ENCODE data around the gene SPOCK1.

- TF ChIP-seq CTCF (IDR thresholded peaks at IDR 0.05 in 2 of 3, conservative IDR thresholded peaks at IDR 0.05 in 1 of 3; ENCODE audit: insufficient read depth in 2 of 3, low read depth in 1 of 3, low read length in 3 of 3): no peak
- no peak for TF ChIP-seq FOXK2 (conservative IDR thresholded peaks at IDR 0.05 in 1 of 2, IDR thresholded peaks at IDR 0.05 in 1 of 2; ENCODE audit: low read depth in 2 of 2)
- TF ChIP-seq TFAM (CRISPR knock-in tag; conservative IDR thresholded peaks at IDR 0.05): no peak
- no peak for TF ChIP-seq KDM1A (IDR thresholded peaks at IDR 0.05)
Measured at GRCh38 chr5:136981936-136982335, 517.2 kb downstream of the SPOCK1 start.
